GM12878 (cell line): ENCODE data around the gene ADCY5. TPM values are rescaled to one million over a fixed set of nuclear protein-coding genes. Genes with fewer than 3 reads are reported as not detected.

Experiments
- ATAC-seq: fragments of 200-7000 bp; cut with Tn5 transposase; 3 replicates; pipeline ENCODE4 v1.9.1; 2020; ENCODE audit warnings: mild to moderate bottlenecking, moderate library complexity
- Bru-seq: library from RNA; stranded (reverse); fragments of 400-500 nt; gene quantifications from one replicate; lab custom pipeline; 2021; lab: Mats Ljungman, UMichigan
- BruChase-seq, 2 experiments: library from RNA; stranded (reverse); fragments of 400-500 nt; gene quantifications; one replicate each; lab custom pipeline; 2021; lab: Mats Ljungman, UMichigan
- BruUV-seq: library from RNA; stranded (reverse); fragments of 400-500 nt; replicated peaks from 2 replicates; lab custom pipeline; 2021; lab: Mats Ljungman, UMichigan
- CTCF ChIA-PET: fragments of 300-600 bp; sonication (Branson Sonifier 250); formaldehyde crosslinking; extraction: SDS; loops from one replicate; lab custom pipeline; 2021; ENCODE audit warnings: inconsistent platforms; lab: Yijun Ruan, JAX
- POLR2A ChIA-PET: fragments of 350-600 bp; formaldehyde crosslinking; extraction: SDS; loops from one replicate; lab custom pipeline; 2021; ENCODE audit warnings: inconsistent platforms; lab: Charles Lee
- RAD21 ChIA-PET: fragments of 300-600 bp; sonication (Branson Sonifier 250); formaldehyde crosslinking; loops from one replicate; lab custom pipeline; 2023; ENCODE audit warnings: antibody characterized with exemption; ENCODE audit not compliant: unreplicated experiment; lab: Charles Lee
- SMC1A ChIA-PET: fragments of 300-600 bp; sonication (Branson Sonifier 250); formaldehyde crosslinking; loops from one replicate; lab custom pipeline; 2023; ENCODE audit not compliant: unreplicated experiment, uncharacterized antibody; lab: Charles Lee
- DNase-seq: peaks from one replicate; pipeline ENCODE4 v3.0.0-alpha.2; 2011; ENCODE audit warnings: low read depth, low spot score
- FAIRE-seq: peaks from 3 replicates; lab custom pipeline; 2011; peaks lifted over from hg19 to GRCh38; lab: Jason Lieb, UNC
- H2AFZ ChIP-seq: 2 replicates; pipeline ENCODE4 v1.6.0; 2011; ENCODE audit warnings: low read depth, low read length, control low read depth; ENCODE audit not compliant: control insufficient read depth
- H3K27ac ChIP-seq: 2 replicates; pipeline ENCODE4 v1.5.1; 2011; ENCODE audit warnings: control low read depth; ENCODE audit not compliant: control insufficient read depth, insufficient read depth
- H3K27me3 ChIP-seq, 2 experiments: replicated peaks in 1 of 2; 2 replicates each; pipeline versions ENCODE4 v1.6.0 to v1.6.1; 2011; ENCODE audit warnings: low read length in 1 of 2; ENCODE audit not compliant: control insufficient read depth in 2 of 2, insufficient read depth in 2 of 2
- H3K36me3 ChIP-seq, 2 experiments: 2 replicates each; pipeline ENCODE4 v1.5.1; 2011; ENCODE audit warnings: low read length in 1 of 2; ENCODE audit not compliant: control insufficient read depth in 2 of 2, insufficient read depth in 2 of 2
- H3K4me1 ChIP-seq: 2 replicates; pipeline ENCODE4 v1.6.1; 2011; ENCODE audit warnings: mild to moderate bottlenecking, low read length, moderate library complexity, mixed read lengths; ENCODE audit not compliant: control insufficient read depth, insufficient read depth
- H3K4me2 ChIP-seq: 2 replicates; pipeline ENCODE4 v1.6.0; 2011; ENCODE audit warnings: control low read depth; ENCODE audit not compliant: control insufficient read depth, insufficient read depth
- H3K4me3 ChIP-seq: fragments of 200-600 bp; sonication (generic); 2 replicates; pipeline ENCODE4 v1.5.1; 2016
- H3K79me2 ChIP-seq: 2 replicates; pipeline ENCODE4 v1.6.0; 2011; ENCODE audit warnings: low read length; ENCODE audit not compliant: control insufficient read depth, insufficient read depth
- H3K9ac ChIP-seq: 2 replicates; pipeline ENCODE4 v1.8.0; 2011; ENCODE audit warnings: low read length, control low read depth, mixed read lengths; ENCODE audit not compliant: control insufficient read depth, insufficient read depth
- H3K9me3 ChIP-seq: replicated peaks from 3 replicates; pipeline ENCODE4 v1.5.1; 2011; ENCODE audit warnings: mild to moderate bottlenecking, low read length; ENCODE audit not compliant: control insufficient read depth, insufficient read depth
- H4K20me1 ChIP-seq: 2 replicates; pipeline ENCODE4 v1.6.0; 2011; ENCODE audit not compliant: control insufficient read depth, insufficient read depth
- CEBPB ChIP-seq, 2 experiments: fragments of 150-350 bp in 1 of 2; IDR thresholded peaks; 2 replicates each; pipeline ENCODE4 v1.6.1; 2012 to 2014; ENCODE audit warnings: low read depth in 2 of 2, low read length in 2 of 2, borderline replicate concordance in 1 of 2, inconsistent platforms in 1 of 2
- IRF3 ChIP-seq: fragments of 450-650 bp; IDR thresholded peaks from 2 replicates; pipeline ENCODE4 v1.6.1; 2014; ENCODE audit warnings: mild to moderate bottlenecking
- NFIC ChIP-seq: IDR thresholded peaks from 2 replicates; pipeline ENCODE4 v1.6.1; 2012; ENCODE audit warnings: low read depth, mild to moderate bottlenecking, inconsistent platforms, low read length, moderate library complexity
- PRDM15 ChIP-seq: fragments of 450-650 bp; formaldehyde crosslinking; IDR thresholded peaks from 2 replicates; pipeline ENCODE4 v1.4.0; 2020; ENCODE audit warnings: mild to moderate bottlenecking, moderate library complexity
- SUZ12 ChIP-seq: fragments of 200-600 bp; sonication (generic); IDR thresholded peaks from one replicate; pipeline ENCODE4 v1.6.1; 2018; ENCODE audit warnings: antibody characterized with exemption, mild to moderate bottlenecking; ENCODE audit not compliant: unreplicated experiment
- ZBED1 ChIP-seq: IDR thresholded peaks from 2 replicates; pipeline ENCODE4 v1.6.1; 2016; ENCODE audit warnings: borderline replicate concordance
- WGBS: methylation state at CpG from one replicate; pipeline ENCODE4 v1.1.6; 2016; ENCODE audit warnings: low lambda C conversion rate; ENCODE audit not compliant: insufficient replicate concordance, insufficient coverage; ENCODE audit errors: missing lambda C conversion rate; 5-methylcytosine and 5-hydroxymethylcytosine counted together
- in situ Hi-C: fragments of 300-500 bp; cut with MboI; formaldehyde crosslinking; loops from 9 replicates; pipeline ENCODE4 v1.14.3; 2018; ENCODE audit warnings: mixed read lengths
- intact Hi-C: fragments of 100-400 bp; cut with micrococcal nuclease; formaldehyde crosslinking; loops from one replicate; pipeline ENCODE4 v1.14.2; 2022; ENCODE audit not compliant: unreplicated experiment
- long read RNA-seq, 2 experiments: library from polyadenylated mRNA; unstranded; transcript quantifications; one replicate each; pipeline ENCODE4 v2.0.0, GENCODE V29; 2019 to 2020
- polyA minus RNA-seq, 3 experiments: library from RNA; depleted of rRNA, polyadenylated mRNA; stranded (reverse); fragments of >200 nt; gene quantifications; 2 replicates each; pipeline ENCODE4 v1.2.3, GENCODE V29; 2011
- polyA plus RNA-seq, 11 experiments: library from polyadenylated mRNA; depleted of rRNA in 4 of 11; unstranded in 6 of 11; stranded (reverse) in 5 of 11; fragments of >200 nt; fragmentation: Nextera tagmentation in 4 of 11; fragmentation: Illumina TruSeq in 1 of 11; extraction: Ambion mirVana in 4 of 11; extraction: Trizol in 1 of 11; gene quantifications; 1 replicate in 1 of 11; 2 replicates in 10 of 11; pipeline versions ENCODE4 v1.2.1 to v1.2.3, GENCODE V29; 2011 to 2016; ENCODE audit warnings: inconsistent platforms in 2 of 11, missing spikeins in 2 of 11, low read depth in 1 of 11
- total RNA-seq, 4 experiments: library from RNA; depleted of rRNA in 3 of 4; stranded (reverse); fragments of >200 nt in 3 of 4; fragmentation: Illumina TruSeq in 1 of 4; extraction: Trizol in 1 of 4; gene quantifications; 2 replicates each; pipeline versions ENCODE4 v1.2.1 to v1.2.3, GENCODE V29; 2013 to 2021

The ADCY5 gene
- not detected in 2 replicates for total RNA-seq (2013; cell fraction: nucleolus; rRNA removed)
- total RNA-seq (2014; rRNA removed) (0.38 TPM in 1 of 2 replicates, not detected in the other), total RNA-seq (2014; rRNA removed; fragmentation: Illumina TruSeq; extraction: Trizol) (not detected in 2 replicates), total RNA-seq (2021) (not detected in 2 replicates), polyA plus RNA-seq (2011; rRNA removed) (0.06 and 0.24 TPM in 2 replicates), polyA plus RNA-seq (2014; fragmentation: Illumina TruSeq; extraction: Trizol) (0.01 TPM in 1 of 2 replicates, not detected in the other), polyA plus RNA-seq (2014; fragmentation: Nextera tagmentation; extraction: Ambion mirVana) (under 1 TPM; under 0.01 to 0.03 TPM), polyA plus RNA-seq (2014; rRNA removed) (0.01 TPM in 1 of 2 replicates, not detected in the other), polyA plus RNA-seq (2016; fragmentation: Nextera tagmentation; extraction: Ambion mirVana) (under 1 TPM in 1 of 2 experiments, not detected in 1; 0.16 TPM), polyA minus RNA-seq (2011; rRNA and poly(A)+ RNA removed) (1.1 and 1.9 TPM in 2 replicates), Bru-seq, nascent RNA (percentile 2 among the genes with signal in this experiment), BruChase-seq, experiment 1, labeled RNA remaining after a 6-hour chase (percentile 3 among the genes with signal in this experiment), BruChase-seq, experiment 2, labeled RNA remaining after a 2-hour chase (percentile 6 among the genes with signal in this experiment)
- 0.03 TPM for polyA plus RNA-seq (2011; ENCODE audit: low read depth)
- polyA plus RNA-seq (2011; cell fraction: cytosol; rRNA removed) = 0.24 and 0.57 TPM in 2 replicates
- polyA plus RNA-seq (2011; cell fraction: nucleus; rRNA removed) = 0.39 and 0.45 TPM in 2 replicates
- 0.15 and 0.19 TPM in 2 replicates for polyA plus RNA-seq (2012)
- polyA minus RNA-seq (2011; cell fraction: cytosol; rRNA and poly(A)+ RNA removed) = not detected in 2 replicates
- polyA minus RNA-seq (2011; cell fraction: nucleus; rRNA and poly(A)+ RNA removed) = 1.3 TPM in 1 of 2 replicates, not detected in the other
- long read RNA-seq, experiment 1 = 0 reads
- long read RNA-seq, experiment 2, partial matches to known transcripts = 0 of 1 reads
- long read RNA-seq, experiment 2, other reads (novel, unspliced or antisense) = 1 of 1 reads

- in situ Hi-C loops (no loop called here), intact Hi-C loops (loop anchor here (5.0 kb wide), 1 partner anchor 109 kb away; no protein-coding TSS in a partner anchor)
- SMC1A ChIA-PET = no interaction called here
- Histone ChIP-seq H4K20me1 (no peaks in the 10 kb centered on the region), H3K79me2 (no peaks in the 10 kb centered on the region), H3K9me3 (no peaks in the 10 kb centered on the region), H3K4me1 (no peaks in the 10 kb centered on the region), H3K27ac (no peak within 1 kb of the TSS), H3K4me3 (peak within 1 kb of the TSS; percentile 36; the same call in 1 of the 2 replicates), H3K36me3 (no peaks in the 10 kb centered on the region), H3K4me2 (peak within 1 kb of the TSS; percentile 60), H3K9ac (no peak within 1 kb of the TSS; the same call in 1 of the 2 replicates), H2AFZ (no peak within 1 kb of the TSS), H3K27me3 (peaks cover 1 to 17% of the 10 kb centered on the region in 2 experiments)
- POLR2A ChIA-PET = interaction anchor here (0.6 kb wide), 1 partner anchor 131 kb away, joined by 3 read pairs; no protein-coding TSS in a partner anchor
- WGBS = 13% methylated on average over 54 of the region's 67 CpGs
- DNase-seq (no peak), FAIRE-seq (no peak), ATAC-seq (no peak; the same call in 2 of the 3 replicates)
- RAD21 ChIA-PET = no interaction called here
- CTCF ChIA-PET = no interaction called here
- TF ChIP-seq SUZ12 (peak; percentile 23), ZBED1 (no peak), PRDM15 (CRISPR knock-in tag) (no peak), CEBPB (IDR thresholded peaks at IDR 0.05; ENCODE audit: borderline replicate concordance in 1 of 2, low read depth in 2 of 2, low read length in 2 of 2) (no peak), NFIC (no peak), IRF3 (no peak)
- BruUV-seq = no TSS peak
Observed at GRCh38 chr3:123448536-123449101, at the start of gene ADCY5. Gene ADCY5, minus strand, starts transcription at chr3:123449090. Its CDS starts 545 bp downstream, at chr3:123448545.
